ENCODE data around the gene IGLL1.
A peak's percentile ranks its signal among the peaks of the same experiment; 100 is the strongest.
"Not testable (repeated sequence)": the region's sequence is repeated elsewhere in the genome, so short reads cannot be mapped to it uniquely, and the experiment has no call there.

IGLL1 gene

GRCh38 chr22:23579870-23580575 is at the start of gene IGLL1:
TSS of gene IGLL1 (minus strand) at chr22:23580290. CDS start at chr22:23580190, 100 bp downstream.
- no peak for DNase-seq (ENCODE audit: low spot score)

- not testable (repeated sequence) for DNase-seq (ENCODE audit: low spot score)
Observed at GRCh38 chr22:23628056-23628743, 48.1 kb upstream of the IGLL1 start.

- peak; percentile 6 for DNase-seq (ENCODE audit: low spot score)
Observed at GRCh38 chr22:23627401-23628055, 47.4 kb upstream of the IGLL1 start.

DNA sequence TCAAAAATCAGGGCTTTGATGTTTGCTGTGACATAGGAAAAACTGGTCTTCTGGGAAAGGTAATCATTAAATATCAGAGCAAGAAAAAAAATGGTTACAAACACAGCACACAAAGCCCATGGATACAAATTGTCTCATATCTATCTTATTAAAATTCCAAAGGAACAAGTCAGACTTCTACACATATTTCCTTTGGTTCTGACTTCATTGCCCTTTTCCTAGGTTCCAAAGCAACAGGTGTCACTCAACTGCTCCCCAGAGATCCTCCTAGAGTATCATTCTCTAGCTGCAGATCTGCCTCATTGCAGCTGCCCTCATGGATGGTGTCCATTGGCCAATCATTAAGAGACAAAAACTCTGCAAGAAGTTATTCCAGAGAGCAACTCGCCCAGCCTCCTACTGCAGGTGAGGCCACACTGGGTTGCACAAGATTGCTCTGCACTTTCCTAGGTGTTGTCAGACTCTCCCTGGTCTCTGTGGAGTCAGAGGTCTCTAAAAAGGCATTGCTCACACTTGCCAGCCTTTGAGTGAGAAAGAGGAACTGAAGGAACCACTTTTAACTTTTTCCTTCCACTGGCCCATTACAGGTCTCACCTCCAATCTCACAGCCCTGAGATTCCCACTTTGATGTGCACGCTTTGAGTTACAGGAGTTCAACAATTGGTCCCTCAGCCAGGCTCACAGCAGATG is 46.3 kb upstream of the IGLL1 start:
- no peak for DNase-seq (ENCODE audit: low spot score)

DNA sequence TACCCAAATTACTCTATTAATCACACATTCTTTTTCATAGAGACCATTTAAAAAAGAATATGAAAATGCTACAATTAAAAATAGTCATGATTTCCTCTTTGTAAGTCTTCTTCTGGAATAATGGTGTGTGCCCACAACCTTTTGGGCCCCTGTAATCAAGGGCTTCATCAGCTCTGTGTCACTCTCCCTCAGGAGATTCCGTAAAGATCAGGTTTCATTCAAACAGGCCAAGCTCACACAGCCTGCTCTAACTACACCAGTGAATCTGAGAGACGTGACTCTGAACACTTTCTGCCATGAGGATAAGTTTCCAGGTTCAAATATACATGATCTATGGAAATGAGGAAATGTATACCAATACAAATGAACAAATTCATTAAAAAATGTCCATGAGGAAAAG is 42.5 kb upstream of the IGLL1 start:
- no peak for DNase-seq (ENCODE audit: low spot score)

GRCh38 chr22:23621916-23622315 is 41.8 kb upstream of the IGLL1 start:
- DNase-seq (ENCODE audit: low spot score) = not testable (repeated sequence)

DNA sequence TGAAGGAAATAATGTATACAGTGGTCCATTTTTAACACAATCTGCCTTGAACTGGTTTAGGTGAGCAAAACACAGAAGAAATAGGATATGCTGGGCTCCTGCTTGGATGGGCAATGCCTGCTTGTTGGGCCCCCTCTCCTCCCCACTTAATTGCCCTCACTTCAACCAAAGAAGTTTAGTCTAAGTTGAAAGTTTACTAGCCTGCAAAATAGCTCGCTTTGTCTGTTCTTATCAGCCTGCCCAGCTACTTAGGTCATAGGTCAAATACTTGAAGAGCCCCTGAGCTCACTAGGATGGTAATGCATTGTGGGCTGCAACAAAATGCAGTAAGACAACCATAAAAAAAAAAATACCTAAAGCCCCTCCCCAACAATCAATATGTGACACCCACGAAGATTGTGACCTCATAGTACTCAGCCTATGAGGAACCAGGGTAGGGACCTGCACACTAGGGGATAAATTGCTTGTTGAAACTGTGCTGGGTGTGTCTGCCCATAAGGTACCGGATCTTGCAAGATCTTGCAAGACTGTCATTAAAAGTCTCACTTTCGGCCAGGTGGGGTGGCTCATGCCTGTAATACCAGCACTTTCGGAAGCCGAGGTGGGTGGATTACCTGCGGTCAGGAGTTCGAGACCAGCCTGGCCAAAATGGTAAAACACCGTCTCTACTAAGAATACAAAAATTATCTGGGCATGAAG is 41.1 kb upstream of the IGLL1 start:
- DNase-seq (ENCODE audit: low spot score) = no peak

- DNase-seq (ENCODE audit: low spot score) = no peak
Observed at GRCh38 chr22:23613193-23613972, 33.3 kb upstream of the IGLL1 start.

DNA sequence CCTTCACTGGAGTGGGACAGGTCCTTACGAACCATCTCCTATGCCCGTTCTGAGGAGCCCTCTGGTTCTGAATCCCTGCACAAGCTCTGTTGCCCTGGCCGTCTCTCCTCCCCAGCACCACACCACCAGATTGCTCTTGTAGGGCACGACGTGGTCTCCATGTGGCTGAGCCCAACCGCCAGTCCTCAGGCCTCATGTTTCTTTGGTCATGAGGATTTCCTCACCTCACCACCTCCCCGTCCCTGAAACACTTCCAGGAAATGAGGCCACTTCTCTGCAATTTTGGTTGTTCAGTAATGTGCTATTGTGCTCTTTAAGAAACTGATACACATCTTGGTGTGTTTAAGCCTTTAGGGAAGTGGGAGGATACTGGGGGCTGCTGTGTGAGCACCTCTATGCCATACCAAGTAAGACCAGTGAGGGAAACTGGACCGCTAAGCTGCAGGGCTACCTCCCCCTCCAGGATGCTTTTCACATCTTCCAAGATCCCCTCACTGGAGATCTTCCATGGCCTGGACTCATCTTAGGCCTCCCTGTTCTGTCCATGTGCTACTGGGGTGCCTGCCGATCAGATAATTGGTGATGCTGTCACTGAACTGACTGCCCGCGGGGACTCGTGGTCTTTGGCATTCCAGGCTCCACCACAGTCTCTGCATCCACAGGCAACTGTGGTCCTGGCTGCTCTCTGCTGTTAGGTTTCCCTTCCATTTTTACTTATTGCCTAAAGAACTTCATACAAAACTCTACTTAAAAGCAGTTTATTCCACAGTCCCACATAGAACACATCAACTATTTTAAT is 30.1 kb upstream of the IGLL1 start:
- DNase-seq (ENCODE audit: low spot score) = no peak

DNA sequence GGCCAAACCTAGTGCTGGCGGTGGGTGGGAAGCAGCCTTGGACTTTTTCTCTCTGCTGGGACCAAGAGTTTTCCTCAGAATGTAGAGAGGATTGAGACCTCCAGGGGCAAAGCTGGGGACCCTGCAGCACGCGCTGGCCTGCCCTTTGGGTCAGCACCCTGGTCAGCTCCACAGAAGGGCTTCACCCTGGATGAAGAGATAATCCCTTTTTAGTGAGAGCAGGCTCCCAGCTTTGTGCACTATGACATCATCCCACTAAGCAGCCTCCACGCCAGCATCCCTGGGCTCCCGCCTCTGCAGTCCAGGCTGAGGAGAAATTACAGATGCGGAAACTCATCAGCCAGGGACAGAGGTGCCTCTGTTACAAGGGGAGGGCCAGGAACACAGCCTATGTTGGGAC is 28.5 kb upstream of the IGLL1 start:
- no peak for DNase-seq (ENCODE audit: low spot score)

DNA sequence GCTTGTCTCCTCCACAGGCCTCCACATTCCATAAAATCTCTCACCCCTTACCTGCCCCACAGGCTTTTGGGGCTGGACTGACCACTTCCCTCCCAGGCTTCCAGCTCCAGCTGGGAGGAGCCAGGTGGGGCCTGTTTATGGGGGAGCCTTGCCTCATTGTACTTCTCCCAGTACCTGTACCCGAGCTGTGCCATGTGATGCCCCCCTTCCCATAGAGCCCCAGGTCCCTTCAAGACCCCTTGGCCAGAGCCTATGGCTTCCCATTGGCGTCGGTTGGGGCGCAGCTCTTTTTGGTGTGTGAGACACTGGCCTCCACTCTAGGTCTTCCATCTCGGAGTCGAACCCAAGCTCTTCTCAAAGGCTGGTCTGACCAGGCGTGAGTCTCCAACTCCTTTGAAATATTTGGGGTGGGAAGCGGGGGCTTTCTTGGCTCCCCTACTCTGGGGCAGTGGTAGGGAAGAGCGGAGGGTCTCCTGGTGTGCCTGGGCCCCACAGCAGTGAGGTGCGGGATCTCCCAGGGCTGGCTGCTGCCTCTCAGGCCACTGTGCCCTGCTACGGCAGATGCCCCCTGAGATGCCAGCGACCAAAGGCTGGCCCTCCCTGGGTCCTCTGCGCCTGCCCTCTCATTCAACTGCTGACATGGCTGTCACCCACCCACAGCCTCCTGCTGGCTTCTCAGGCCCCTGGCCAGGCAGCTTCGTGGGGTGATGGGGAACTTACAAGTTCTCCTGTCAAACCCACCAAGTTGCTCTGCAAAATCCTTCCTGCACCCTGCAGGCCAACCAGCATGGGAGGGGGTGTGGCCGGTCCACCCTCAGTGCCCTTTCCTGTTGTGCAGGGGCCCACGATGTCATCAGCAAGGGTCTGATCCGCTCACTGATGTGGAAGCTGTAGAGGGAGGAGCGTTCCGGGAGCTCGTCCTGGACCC is 26.4 kb upstream of the IGLL1 start:
- DNase-seq (ENCODE audit: low spot score) = no peak

DNA sequence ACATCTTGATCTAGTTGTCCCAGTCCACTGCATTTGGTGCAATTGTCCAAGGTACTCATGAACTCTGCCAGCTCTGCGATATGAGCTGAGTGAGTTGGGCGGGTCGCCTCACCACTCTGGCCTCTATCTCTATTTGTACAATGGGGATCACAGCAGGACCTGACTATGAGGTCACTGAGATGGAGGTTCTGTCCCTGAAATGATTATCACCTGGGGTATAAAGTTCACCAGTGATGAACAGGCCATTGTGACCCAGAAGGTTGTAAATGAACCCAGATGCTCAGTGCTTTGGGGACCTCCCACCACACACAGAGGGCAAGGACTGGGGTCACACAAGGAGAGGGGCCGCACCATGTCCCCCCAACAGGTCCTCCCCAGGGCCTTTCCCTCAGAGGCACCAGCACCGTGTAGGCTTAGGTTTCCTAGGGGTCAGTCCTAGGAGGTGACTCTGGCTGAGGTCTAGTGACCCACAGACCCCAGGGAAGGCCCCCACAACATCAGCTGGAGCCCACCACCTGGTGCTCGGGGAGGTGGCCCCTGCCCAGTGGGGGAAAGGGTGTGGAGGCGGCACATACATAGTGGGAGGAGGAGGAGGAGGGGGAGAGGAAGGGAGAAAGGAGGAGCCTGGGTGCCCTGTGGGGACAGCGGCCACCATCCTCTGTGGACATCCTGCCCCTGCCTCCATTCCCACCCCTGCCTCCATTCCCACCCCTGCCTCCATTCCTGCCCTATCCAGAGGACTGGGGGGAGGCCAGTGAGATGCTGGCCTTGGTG is 25.0 kb upstream of the IGLL1 start:
- DNase-seq (ENCODE audit: low spot score) = no peak

DNA sequence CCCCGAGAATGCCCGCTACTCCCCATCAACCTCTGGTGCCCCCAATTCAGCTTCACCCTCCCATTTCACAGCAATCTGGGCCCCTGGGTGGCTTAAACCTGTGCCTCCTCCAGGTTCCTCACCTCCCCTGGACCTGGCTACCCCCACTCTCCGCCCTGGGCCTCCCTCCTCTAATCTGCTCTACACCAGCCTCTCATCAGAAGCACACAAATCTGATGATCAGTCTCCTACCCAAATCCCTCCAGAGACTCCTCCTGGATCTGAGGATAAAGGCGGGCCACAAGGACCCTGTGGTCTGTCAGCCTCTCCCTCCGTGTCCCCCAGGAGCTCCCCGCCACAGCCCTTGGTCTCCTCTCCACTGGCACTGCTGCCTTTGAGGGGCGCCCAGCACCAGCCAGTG is 23.2 kb upstream of the IGLL1 start:
- DNase-seq (ENCODE audit: low spot score) = no peak

GRCh38 chr22:23598805-23599518 is 18.9 kb upstream of the IGLL1 start:
- no peak for DNase-seq (ENCODE audit: low spot score)

DNA sequence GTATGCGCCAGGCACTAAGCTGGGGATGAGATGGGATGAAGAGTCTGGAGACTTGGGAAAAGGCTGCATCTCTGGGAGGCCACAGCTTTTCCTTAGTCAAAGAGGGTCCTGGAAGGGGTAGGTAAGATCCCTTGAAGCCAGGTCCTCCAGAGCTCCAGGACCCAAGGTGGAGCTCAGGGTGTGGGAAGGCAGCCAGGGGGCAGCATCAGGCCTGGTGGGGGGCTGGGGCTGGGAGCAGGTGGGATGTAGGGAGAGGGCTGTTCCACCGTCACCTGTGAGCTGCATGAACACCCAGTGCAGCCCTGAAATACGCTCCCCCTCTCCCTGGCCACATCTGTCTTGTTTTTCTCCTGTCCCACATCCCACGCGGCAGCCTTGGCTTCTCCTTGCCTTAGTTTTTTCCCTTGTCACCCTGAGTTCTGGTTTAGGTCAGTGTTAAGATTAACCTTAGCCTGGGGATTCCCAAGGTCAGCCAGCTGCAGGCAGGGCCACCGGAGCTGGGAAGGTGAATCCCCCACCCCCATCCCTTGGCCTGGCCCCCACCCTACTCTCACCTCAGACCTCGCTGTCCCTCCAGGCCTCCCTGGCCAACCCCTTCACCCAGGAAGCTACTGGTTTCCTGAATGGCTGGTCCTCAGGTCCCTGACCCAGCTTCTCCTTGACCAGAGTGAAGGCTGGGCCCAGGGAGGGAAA is 17.6 kb upstream of the IGLL1 start:
- DNase-seq (ENCODE audit: low spot score) = not testable (repeated sequence)

DNA sequence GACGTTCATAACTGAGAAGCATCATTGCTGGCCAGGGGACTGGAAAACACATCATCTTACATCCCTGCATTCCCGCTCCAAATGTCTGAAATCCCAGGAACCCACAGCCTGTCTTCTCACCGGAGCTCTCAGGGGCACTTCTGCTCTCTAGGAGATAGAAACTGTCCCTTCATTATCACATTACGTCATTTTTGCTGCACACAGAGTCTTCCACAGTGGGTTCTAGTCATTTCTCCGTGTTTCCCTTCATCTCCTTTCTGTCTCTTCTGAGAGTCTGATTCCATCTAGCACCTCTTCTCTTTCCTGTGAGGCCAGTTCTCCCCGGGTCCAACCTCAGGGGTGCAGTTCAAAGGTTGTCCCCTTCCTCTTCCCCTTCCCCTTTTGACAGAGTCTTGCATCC is 15.8 kb upstream of the IGLL1 start:
- not testable (repeated sequence) for DNase-seq (ENCODE audit: low spot score)

GRCh38 chr22:23591846-23592245 is 11.8 kb upstream of the IGLL1 start:
- no peak for DNase-seq (ENCODE audit: low spot score)

Data from globus pallidus (tissue), 1 donor.